H9 (cell line): ENCODE results near the gene CYP1B1. TPM values are rescaled to one million over a fixed set of nuclear protein-coding genes. Genes with fewer than 3 reads are reported as not detected.

Source experiments
- DNase-seq: peaks from one replicate; pipeline ENCODE4 v3.0.0-alpha.2; 2017
- H2AFZ ChIP-seq: one replicate; pipeline ENCODE4 v1.6.1; 2013; ENCODE audit warnings: mild to moderate bottlenecking, low read length, control low read depth, moderate library complexity
- H2AK5ac ChIP-seq: 2 replicates; pipeline ENCODE4 v1.6.1; 2013; ENCODE audit warnings: low read length, control low read depth, mixed read lengths; ENCODE audit not compliant: insufficient read length
- H2BK120ac ChIP-seq: one replicate; pipeline ENCODE4 v1.6.1; 2013; ENCODE audit warnings: low read depth, mild to moderate bottlenecking, low read length, control low read depth, inconsistent platforms; ENCODE audit not compliant: poor library complexity, severe bottlenecking
- H2BK12ac ChIP-seq: 2 replicates; pipeline ENCODE4 v1.6.1; 2013; ENCODE audit warnings: low read length, control low read depth, mixed read lengths, low read depth; ENCODE audit not compliant: insufficient read length
- H2BK15ac ChIP-seq: 2 replicates; pipeline ENCODE4 v1.6.1; 2013; ENCODE audit warnings: low read depth, low read length, control low read depth
- H2BK20ac ChIP-seq: one replicate; pipeline ENCODE4 v1.6.1; 2013; ENCODE audit warnings: low read depth, mild to moderate bottlenecking, low read length, control low read depth, inconsistent platforms; ENCODE audit not compliant: poor library complexity, severe bottlenecking
- H2BK5ac ChIP-seq: 2 replicates; pipeline ENCODE4 v1.6.1; 2013; ENCODE audit warnings: low read length, control low read depth, mixed read lengths; ENCODE audit not compliant: insufficient read length
- H3K14ac ChIP-seq: 2 replicates; pipeline ENCODE4 v1.6.1; 2013; ENCODE audit warnings: low read length, control low read depth; ENCODE audit not compliant: insufficient read depth
- H3K18ac ChIP-seq: 2 replicates; pipeline ENCODE4 v1.6.1; 2013; ENCODE audit warnings: low read depth, mild to moderate bottlenecking, mixed read lengths, low read length, control low read depth; ENCODE audit not compliant: insufficient read length
- H3K23ac ChIP-seq: 2 replicates; pipeline ENCODE4 v1.6.1; 2013; ENCODE audit warnings: low read length, control low read depth, mixed read lengths, low read depth; ENCODE audit not compliant: insufficient read length
- H3K23me2 ChIP-seq: 2 replicates; pipeline ENCODE4 v1.6.1; 2013; ENCODE audit warnings: low read depth, mild to moderate bottlenecking, mixed read lengths, low read length, control low read depth; ENCODE audit not compliant: insufficient read length, poor library complexity, severe bottlenecking
- H3K27ac ChIP-seq: 2 replicates; pipeline ENCODE4 v1.5.1; 2013; ENCODE audit warnings: low read length, control low read depth, mixed read lengths, low read depth; ENCODE audit not compliant: insufficient read length
- H3K27me3 ChIP-seq: 2 replicates; pipeline ENCODE4 v1.6.1; 2013; ENCODE audit warnings: low read length, control low read depth, inconsistent platforms; ENCODE audit not compliant: insufficient read depth
- H3K4ac ChIP-seq: 2 replicates; pipeline ENCODE4 v1.6.1; 2013; ENCODE audit warnings: low read depth, mild to moderate bottlenecking, control low read depth, inconsistent platforms, low read length, moderate library complexity
- H3K4me1 ChIP-seq: 2 replicates; pipeline ENCODE4 v1.6.1; 2013; ENCODE audit warnings: low read length, control low read depth, inconsistent platforms; ENCODE audit not compliant: insufficient read depth
- H3K4me2 ChIP-seq: 2 replicates; pipeline ENCODE4 v1.6.1; 2013; ENCODE audit warnings: low read length, control low read depth, mixed read lengths; ENCODE audit not compliant: insufficient read length, insufficient read depth
- H3K56ac ChIP-seq: 2 replicates; pipeline ENCODE4 v1.6.1; 2013; ENCODE audit warnings: low read depth, mild to moderate bottlenecking, mixed read lengths, low read length, control low read depth; ENCODE audit not compliant: insufficient read length
- H3K79me1 ChIP-seq: 2 replicates; pipeline ENCODE4 v1.6.1; 2013; ENCODE audit warnings: low read depth, mild to moderate bottlenecking, moderate library complexity, low read length, control low read depth, inconsistent platforms; ENCODE audit not compliant: insufficient read depth, poor library complexity, severe bottlenecking
- H3K79me2 ChIP-seq: 2 replicates; pipeline ENCODE4 v1.6.1; 2013; ENCODE audit warnings: low read length, control low read depth, inconsistent platforms; ENCODE audit not compliant: insufficient read depth
- H3K9ac ChIP-seq: 2 replicates; pipeline ENCODE4 v1.6.1; 2013; ENCODE audit warnings: low read length, control low read depth, mixed read lengths; ENCODE audit not compliant: insufficient read length; ENCODE audit errors: extremely low read depth
- H3K9me3 ChIP-seq: one replicate; pipeline ENCODE4 v1.6.1; 2013; ENCODE audit warnings: low read depth, low read length, inconsistent platforms; ENCODE audit not compliant: control insufficient read depth
- H3T11ph ChIP-seq: one replicate; pipeline ENCODE4 v1.6.1; 2013; ENCODE audit warnings: mild to moderate bottlenecking, low read length, control low read depth, inconsistent platforms
- H4K20me1 ChIP-seq: one replicate; pipeline ENCODE4 v1.6.1; 2013; ENCODE audit not compliant: control insufficient read depth, insufficient read length, insufficient read depth
- H4K5ac ChIP-seq: 2 replicates; pipeline ENCODE4 v1.6.1; 2013; ENCODE audit warnings: low read depth, mild to moderate bottlenecking, mixed read lengths, low read length, control low read depth; ENCODE audit not compliant: insufficient read length
- H4K8ac ChIP-seq: replicated peaks from 2 replicates; pipeline ENCODE4 v1.6.1; 2013; ENCODE audit warnings: low read length, control low read depth, mixed read lengths, low read depth; ENCODE audit not compliant: insufficient read length
- H4K91ac ChIP-seq: 2 replicates; pipeline ENCODE4 v1.6.1; 2013; ENCODE audit warnings: low read depth, mild to moderate bottlenecking, moderate library complexity, mixed read lengths, low read length, control low read depth; ENCODE audit not compliant: insufficient read length
- H3K27ac Mint-ChIP-seq, 3 experiments: 2 replicates in 2 of 3; 3 replicates in 1 of 3; pipeline ENCODE4 v1.8.0; 2020 to 2021; ENCODE audit warnings: mixed read lengths in 3 of 3, mild to moderate bottlenecking in 1 of 3, moderate library complexity in 1 of 3
- H3K27me3 Mint-ChIP-seq: 2 replicates; pipeline ENCODE4 v1.8.0; 2021; ENCODE audit warnings: low read depth, mild to moderate bottlenecking, moderate library complexity, mixed read lengths
- H3K36me3 Mint-ChIP-seq, 3 experiments: 2 replicates in 2 of 3; 3 replicates in 1 of 3; pipeline ENCODE4 v1.8.0; 2020 to 2021; ENCODE audit warnings: low read depth in 3 of 3, mixed read lengths in 3 of 3; ENCODE audit not compliant: insufficient read depth in 1 of 3
- H3K4me1 Mint-ChIP-seq, 2 experiments: 2 replicates each; pipeline ENCODE4 v1.8.0; 2020; ENCODE audit warnings: mixed read lengths in 2 of 2
- H3K4me3 Mint-ChIP-seq, 2 experiments: 2 replicates in 1 of 2; 3 replicates in 1 of 2; pipeline ENCODE4 v1.8.0; 2020 to 2021; ENCODE audit warnings: mild to moderate bottlenecking in 2 of 2, mixed read lengths in 2 of 2, moderate library complexity in 1 of 2
- H3K9me3 Mint-ChIP-seq, 2 experiments: 2 replicates in 1 of 2; 3 replicates in 1 of 2; pipeline ENCODE4 v1.8.0; 2020; ENCODE audit warnings: mild to moderate bottlenecking in 2 of 2, mixed read lengths in 2 of 2, moderate library complexity in 1 of 2
- CTCF ChIP-seq: fragments of 200-600 bp; sonication (generic); conservative IDR thresholded peaks from 3 replicates; pipeline ENCODE4 v1.8.0; 2021; ENCODE audit warnings: antibody characterized with exemption, mild to moderate bottlenecking
- WGBS: extraction: QIAGEN DNeasy Blood & Tissue Kit; methylation state at CpG from one replicate; pipeline ENCODE4 v1.1.7; 2013; ENCODE audit warnings: missing lambda C conversion rate, low lambda C conversion rate, mixed read lengths; ENCODE audit not compliant: insufficient read length; ENCODE audit errors: extremely low coverage; 5-methylcytosine and 5-hydroxymethylcytosine counted together
- total RNA-seq: library from RNA; stranded (reverse); gene quantifications from 2 replicates; pipeline ENCODE4 v1.2.1, GENCODE V29; 2021

Gene CYP1B1
- total RNA-seq, 1 experiment from 2014 or later: 2.7 TPM

DNA sequence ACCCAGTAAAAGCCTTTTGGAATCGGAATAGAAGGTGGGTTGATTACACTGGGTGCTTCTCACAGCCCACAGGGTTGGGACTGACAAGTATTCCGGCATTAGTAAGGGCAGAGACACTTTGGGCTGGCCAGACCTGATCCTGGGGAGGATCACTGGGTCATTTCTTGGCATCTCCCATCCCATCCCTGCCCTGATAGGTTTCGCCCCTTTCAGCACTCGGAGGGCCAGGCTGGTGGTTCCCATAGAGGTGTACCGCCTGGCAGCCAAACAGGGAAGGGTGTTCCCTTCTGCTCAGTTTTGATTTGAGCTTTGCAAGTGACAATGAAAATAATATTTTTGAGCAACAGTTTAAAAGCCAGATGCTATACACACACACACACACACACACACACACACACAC, 37.3 kb downstream of the CYP1B1 start:
- peaks cover 14% of the 10 kb centered on the region for H3K27me3 Mint-ChIP-seq

More for the DNA sequence above, 37.3 kb downstream of the CYP1B1 start:
- no peaks in the 10 kb centered on the region for H3K36me3 Mint-ChIP-seq
- Histone ChIP-seq H3T11ph (no peak overlapping the region), H3K4ac (no peak overlapping the region), H3K79me2 (no peaks in the 10 kb centered on the region), H2BK15ac (no peak overlapping the region), H3K4me2 (peak overlapping the region; percentile 36), H4K5ac (no peak overlapping the region), H3K23ac (no peak overlapping the region), H3K56ac (no peak overlapping the region), H3K79me1 (no peaks in the 10 kb centered on the region), H3K27me3 (peaks cover 3% of the 10 kb centered on the region; the same call in 1 of the 2 replicates), H2BK5ac (no peak overlapping the region), H2BK12ac (no peak overlapping the region), H3K9me3 (no peaks in the 10 kb centered on the region), H2AFZ (peak overlapping the region; percentile 12), H3K14ac (no peak overlapping the region), H3K9ac (no peak overlapping the region), H4K20me1 (no peaks in the 10 kb centered on the region), H2BK20ac (no peak overlapping the region), H3K4me1 (0 out of 2 replicates have a peak, but pooled peaks cover 3% of the 10 kb centered on the region), H4K8ac (no peak overlapping the region), H2BK120ac (no peak overlapping the region), H2AK5ac (no peak overlapping the region), H4K91ac (no peak overlapping the region), H3K27ac (no peak overlapping the region), H3K18ac (no peak overlapping the region), H3K23me2 (no peaks in the 10 kb centered on the region)
- no CpG with 5 or more reads among the region's 5 CpGs for WGBS
- H3K4me1 Mint-ChIP-seq: peaks cover 2 to 4% of the 10 kb centered on the region in 2 experiments; a peak in 2 of 4 replicates
- no peak overlapping the region; a peak in 1 of 5 replicates for H3K4me3 Mint-ChIP-seq
- H3K9me3 Mint-ChIP-seq: no peaks in the 10 kb centered on the region
- no peak overlapping the region for H3K27ac Mint-ChIP-seq
- TF ChIP-seq CTCF: no peak
- no peak for DNase-seq
